HuH-7 (cell line): ENCODE measurements around the gene ANKRD13D.

Experiments used
- DNase-seq: peaks from one replicate; pipeline ENCODE4 v3.0.0; 2011; ENCODE audit warnings: low spot score

Gene ANKRD13D

DNA sequence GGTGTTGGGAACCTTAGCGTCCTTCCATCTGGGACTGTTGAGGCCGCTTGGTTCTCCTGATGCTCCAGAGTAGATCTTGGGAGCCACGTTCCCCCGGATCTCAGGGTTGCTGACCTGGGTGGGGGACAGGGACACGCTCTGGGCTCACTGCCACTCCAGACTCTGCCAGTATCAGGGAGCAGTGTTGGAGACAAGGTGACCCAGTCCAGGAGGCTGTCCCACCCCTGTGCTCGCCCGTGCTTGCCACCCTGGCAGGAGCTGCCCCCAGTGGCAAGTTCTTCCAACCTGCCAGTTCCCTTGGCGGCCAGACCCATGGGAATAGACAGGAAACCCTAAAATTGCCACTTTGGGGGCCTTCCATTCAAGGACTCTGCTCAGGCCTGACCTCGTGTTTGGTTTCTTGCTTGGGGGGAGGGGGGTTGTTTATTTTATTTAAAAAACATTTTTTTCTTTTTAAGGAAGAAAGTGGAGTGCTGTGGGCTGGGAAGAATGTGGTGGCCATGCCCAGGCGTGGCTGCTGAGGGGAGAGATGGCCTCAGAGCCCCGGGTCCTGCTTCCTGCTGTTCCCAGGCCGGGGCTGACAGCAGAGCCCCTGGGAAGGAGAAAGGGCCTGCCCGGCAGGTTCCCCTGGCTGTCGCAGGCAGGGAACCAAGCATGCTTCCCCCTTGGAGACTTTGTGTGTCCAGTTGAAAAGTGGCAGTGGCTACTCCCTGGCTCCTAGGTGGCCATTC is 15.7 kb upstream of the ANKRD13D start:
- DNase-seq = no peak

DNA sequence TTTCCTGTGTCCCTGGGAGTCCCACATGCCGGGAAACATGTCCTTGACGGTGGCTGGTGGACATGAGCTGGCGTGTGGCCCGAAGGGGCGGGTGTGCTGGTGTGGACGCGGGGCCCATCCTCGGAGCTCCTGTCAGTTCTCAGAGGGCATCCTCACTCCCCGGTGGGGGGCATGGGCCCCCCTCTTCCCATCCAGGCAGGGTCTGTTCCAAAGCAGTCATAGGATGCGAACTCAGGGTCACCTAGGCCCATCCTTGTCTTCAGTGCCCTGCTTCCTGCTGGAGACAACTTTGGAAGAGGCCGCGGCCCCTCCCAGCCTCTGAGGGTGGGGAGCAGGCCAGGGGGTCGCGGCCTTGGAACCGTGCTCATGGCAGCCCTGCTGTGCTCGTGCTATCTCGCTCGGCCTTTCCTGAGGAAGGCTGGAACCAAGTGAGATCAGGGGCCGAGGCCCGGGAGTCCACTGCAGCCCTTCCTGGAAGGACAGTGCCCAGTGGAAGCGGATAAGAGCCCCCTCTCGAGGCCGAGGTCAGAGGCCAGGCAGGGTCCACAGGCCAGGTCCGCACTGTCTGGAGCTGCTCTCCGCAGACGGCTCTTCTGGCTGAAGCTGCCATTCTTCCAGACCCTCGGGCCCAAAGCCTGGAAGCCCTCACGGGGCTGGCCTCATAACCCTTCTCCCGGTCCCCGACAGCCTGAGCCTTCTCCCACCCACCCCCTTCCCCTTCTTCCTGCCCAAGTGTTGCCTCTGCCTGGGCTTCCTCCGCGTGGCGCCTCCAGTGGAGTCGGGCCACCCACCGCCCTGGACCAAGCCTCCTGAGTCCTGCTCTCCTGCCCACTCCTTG is 14.1 kb upstream of the ANKRD13D start:
- DNase-seq = no peak

DNA sequence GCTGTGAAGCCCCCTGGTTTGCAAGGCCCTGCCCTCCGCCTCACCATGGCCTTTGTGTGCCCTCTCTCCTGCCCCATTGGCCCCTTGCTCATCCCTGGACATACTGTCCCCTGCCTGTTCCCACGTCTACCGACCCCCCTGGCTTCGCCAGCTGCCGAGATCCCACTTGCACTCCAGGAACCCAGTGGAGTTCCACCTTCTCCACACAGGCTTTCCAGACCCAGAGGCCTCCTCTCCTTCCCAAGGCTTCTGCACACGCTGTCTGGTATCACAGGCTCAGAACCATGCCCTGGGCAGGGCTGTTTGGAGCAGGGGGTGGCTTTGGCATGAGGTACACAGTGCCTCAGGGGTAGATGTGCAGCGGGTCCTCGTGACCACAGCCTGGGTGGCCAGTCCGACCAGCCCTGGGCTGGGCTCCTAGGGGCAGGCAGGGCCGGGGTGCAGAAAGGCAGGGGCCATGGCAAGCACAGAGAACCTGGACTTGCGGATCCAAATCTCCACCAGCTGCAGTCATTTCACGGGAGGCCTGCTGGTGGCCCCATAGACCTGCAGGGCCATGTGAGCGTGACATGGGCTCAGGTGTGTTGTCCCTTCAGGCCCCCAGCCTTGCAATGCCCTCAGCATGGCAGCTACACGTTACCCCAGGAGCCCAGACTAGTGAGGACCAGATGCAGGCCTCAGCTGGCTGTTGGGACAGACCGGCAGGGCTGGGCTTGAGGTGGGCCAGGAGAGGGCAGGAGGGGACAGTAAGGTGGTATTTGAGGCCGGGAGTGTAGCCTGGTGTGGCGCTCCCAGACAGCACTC is 13.3 kb upstream of the ANKRD13D start:
- no peak for DNase-seq

DNA sequence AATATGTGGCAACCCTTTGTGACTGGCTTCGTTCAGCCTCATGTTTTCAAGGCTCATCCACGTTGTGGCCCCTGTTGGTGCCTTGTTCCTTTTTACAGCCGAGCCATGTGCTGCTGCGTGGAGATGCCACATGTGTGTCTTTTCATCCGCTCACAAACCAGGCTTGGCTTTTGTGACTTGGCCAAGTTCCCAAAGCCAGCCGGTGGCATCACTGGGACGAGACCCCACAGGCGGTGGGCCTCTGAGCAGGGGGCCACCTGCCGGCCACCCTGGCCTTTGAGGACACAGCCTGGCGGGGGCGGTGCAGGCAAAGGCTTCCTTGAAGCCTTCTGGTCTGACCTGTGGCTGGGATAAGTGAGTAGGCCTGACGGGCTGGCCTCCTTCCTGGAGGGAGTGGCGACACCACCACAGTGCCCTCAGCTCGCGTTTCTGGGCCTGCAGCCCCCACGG is 12.3 kb upstream of the ANKRD13D start:
- DNase-seq = no peak

DNA sequence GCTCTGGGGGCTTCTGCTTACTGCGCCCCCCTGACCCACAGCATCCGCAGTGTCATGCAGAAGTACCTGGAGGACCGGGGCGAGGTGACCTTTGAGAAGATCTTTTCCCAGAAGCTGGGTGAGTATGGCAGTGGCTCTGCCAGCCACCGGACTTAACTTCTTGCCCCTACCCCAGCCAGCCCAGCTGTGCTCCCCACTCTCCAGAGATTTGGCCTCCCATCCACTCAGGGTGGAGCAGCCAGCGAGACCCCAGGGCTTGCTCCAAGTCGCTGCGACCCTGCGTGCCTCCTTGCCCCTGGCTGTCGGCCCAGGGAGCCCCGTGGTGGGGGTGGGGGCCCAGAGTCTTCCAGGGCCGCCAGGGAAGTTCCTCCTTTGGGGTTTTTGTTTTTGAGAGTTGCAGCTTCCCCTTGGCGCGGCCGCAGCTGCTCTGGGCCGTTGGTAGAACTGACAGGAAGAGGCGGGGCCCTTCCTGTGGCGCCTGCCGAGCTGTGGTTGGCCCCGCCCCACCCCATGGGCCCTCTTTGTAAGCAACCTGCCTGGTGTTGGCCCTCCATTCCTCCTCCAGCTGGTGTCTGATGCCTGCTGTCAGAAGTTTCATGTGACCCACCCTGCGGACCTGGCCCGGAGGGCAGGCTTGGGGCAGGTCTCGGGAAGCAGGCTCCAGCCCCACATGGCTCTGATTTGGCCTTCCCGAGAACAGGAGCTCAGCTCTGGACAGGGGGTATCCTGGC is 11.7 kb upstream of the ANKRD13D start:
- no peak for DNase-seq

DNA sequence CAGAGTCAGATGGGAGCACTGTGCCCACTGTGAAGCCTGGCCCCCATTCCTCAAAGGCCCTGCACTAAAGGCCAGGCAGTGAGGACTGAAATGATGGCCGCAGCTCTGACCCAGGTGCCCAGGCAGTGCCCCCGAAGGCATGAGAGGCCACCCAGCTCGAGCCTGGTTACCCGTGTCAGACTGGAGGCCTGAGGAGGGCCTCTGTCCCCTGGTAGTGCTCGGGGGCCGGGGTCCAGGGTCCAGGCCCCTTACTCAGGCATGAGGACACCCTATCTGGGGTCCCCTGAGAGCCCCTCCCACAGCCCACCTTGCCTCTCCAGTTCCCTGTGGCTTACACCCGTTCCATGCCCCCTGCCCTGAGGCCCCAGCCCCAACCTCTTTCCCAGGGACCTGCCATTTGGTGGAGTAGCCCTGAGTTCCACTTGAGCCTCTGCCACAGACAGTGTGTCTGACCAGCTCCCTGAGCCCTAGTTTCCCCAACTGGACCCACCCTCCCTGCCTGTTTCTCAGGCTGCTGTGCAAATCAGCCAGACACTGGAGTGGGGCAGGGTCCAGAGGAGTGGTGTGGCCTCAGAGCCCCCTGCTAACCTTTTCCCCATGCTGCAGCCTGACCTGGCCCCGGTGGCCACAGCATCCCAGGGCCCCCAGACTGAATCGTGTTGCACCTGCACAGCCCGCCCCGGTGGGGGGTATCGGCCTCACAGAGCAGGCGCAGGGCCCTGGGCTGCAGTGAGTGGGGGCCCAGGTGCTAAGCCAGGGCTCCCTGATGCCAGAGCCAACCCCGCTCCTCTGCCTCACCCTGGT is 10.8 kb upstream of the ANKRD13D start:
- no peak for DNase-seq

DNA sequence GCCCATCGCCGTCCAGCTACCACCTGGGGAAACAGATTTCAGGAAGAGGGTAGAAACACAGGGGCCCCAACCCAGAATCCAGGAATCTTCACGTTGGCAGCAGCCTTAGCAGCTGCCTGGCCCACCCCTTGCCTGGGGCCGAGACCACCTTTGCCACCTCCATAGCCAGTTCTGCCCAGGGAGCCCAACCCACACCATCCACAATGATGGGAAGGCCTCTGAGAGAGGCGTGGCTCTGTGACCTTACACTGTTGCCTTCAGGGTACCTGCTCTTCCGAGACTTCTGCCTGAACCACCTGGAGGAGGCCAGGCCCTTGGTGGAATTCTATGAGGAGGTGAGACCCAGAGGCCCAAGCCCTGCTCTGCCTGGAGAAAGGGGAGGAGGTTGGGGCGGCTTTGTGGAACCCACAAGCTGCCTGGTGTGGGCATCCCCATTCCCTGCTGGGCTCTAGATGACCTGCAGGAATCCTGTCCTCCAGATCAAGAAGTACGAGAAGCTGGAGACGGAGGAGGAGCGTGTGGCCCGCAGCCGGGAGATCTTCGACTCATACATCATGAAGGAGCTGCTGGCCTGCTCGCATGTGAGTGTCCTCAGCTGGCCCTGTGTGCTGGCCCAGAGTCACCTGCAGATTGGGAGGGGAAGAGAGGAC is 10.0 kb upstream of the ANKRD13D start:
- DNase-seq = no peak

DNA sequence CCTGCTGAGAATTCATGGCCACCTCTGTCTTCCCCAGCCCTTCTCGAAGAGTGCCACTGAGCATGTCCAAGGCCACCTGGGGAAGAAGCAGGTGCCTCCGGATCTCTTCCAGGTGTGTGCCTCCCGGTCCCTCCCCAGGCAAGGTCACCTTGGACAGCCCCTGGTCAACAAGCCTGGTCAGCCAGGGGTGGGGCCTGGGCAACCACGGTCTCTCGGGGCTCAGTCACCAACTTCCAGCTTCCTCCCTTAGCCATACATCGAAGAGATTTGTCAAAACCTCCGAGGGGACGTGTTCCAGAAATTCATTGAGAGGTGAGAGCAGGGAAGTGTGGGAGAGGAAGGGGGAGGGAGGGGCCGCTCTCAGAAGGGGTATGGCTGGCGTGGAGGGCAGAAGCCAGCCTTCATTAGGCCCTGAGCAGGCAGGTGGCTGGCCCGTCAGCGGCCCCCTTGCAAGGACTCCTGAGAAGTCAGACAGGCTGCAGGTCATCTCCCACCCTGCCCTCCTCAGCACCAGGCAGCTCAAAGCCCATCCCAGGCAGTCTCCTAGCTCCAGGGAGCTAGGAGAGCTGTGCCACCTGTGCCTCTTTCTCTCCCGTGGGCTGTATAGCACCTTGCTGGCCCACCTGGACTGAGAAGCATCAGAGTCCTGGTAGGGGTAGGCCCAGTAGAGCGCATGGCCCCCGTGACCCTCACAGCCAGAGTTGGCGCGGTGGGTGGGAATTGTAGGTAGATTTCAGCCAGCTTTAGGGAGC is 9.3 kb upstream of the ANKRD13D start:
- DNase-seq = no peak

DNA sequence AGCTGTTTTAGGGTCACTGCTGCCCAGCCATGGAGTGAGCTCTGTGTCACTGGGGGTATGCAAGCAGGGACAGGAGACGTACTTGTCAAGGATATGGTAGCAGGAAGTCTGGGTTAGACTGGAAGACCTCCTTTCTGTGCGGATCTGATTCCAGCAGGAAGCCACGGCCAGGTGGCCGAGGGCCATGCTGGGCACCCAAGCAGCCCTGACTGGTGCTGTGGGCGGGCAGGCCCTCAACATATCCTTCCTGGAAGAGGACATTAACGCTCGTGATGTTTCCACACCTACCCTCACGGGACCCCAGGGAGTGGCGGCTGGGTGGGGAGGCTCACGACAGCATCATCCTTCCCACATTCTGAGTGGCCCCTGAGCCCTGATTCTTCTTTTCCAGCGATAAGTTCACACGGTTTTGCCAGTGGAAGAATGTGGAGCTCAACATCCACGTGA is 8.7 kb upstream of the ANKRD13D start:
- no peak for DNase-seq

DNA sequence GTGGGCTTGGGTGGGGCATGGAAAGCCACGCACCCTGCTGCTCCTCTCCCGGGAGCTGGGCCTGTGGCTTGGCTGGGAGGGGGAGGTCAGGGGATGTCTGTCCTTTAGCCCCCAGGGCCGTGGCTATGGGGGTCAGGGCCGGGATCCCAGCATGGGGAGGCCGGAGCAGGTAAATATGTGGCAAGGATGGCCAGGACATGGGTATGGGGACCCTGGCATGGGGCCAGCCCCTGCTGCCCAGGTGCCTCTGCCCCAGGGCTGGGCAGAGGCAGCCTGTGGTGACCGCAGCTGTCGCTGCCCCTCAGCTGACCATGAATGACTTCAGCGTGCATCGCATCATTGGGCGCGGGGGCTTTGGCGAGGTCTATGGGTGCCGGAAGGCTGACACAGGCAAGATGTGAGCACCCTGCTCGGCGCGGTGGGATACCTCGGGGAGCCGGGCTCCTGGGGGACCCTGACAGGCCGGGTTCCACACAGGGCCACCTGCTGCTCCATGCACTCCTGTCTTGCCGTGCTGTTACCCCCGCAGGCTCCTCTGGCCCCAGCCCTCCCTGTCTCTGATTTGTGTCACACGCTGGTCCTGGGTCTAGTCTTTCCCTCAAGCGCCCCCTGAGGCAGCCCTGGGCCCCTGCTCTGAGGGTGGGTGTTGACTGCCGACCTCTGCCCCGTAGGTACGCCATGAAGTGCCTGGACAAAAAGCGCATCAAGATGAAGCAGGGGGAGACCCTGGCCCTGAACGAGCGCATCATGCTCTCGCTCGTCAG is 8.1 kb upstream of the ANKRD13D start:
- no peak for DNase-seq

DNA sequence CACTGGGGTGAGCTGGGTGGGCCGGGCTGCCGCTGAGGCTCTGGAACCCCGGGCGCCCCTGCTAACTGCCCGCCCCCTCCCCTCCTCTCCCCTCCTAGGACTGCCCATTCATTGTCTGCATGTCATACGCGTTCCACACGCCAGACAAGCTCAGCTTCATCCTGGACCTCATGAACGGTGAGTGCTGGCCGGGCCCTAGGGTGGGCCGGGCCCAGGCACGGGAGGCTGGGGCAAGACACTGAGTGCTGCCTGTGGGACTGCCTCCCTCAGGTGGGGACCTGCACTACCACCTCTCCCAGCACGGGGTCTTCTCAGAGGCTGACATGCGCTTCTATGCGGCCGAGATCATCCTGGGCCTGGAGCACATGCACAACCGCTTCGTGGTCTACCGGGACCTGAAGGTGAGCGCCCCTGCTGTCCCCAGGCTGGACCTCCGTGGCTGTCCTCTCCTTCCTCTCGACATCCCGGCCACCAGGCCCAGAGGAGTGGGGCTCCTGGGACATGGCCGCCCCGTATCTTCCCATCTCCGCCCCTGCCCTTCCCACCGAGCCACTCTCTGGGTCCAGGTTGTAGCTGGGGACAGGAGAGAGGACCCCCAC is 7.5 kb upstream of the ANKRD13D start:
- DNase-seq = no peak

DNA sequence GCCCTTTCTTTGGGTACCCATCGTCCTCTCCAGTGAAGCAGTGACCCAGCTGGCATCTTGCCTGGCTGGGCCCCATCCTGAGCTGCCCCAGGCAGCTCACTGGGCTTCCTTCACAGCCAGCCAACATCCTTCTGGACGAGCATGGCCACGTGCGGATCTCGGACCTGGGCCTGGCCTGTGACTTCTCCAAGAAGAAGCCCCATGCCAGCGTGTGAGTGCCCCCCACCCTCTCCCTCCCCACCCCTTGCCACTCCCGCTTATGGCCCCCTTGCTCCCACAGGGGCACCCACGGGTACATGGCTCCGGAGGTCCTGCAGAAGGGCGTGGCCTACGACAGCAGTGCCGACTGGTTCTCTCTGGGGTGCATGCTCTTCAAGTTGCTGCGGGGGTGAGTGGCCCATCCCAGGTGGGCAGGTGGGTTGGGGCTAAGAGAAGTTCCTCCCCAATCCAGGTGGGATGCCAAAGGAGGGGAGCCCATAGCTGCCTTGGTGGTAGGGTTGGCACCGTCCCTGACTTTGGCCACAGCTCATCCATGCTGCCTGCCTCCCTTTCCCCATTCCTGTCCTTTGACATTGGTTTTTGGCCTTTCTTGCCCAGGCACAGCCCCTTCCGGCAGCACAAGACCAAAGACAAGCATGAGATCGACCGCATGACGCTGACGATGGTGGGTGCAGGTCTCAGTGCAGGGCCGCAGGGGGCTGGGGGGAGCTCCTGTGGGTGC is 6.8 kb upstream of the ANKRD13D start:
- DNase-seq = no peak

DNA sequence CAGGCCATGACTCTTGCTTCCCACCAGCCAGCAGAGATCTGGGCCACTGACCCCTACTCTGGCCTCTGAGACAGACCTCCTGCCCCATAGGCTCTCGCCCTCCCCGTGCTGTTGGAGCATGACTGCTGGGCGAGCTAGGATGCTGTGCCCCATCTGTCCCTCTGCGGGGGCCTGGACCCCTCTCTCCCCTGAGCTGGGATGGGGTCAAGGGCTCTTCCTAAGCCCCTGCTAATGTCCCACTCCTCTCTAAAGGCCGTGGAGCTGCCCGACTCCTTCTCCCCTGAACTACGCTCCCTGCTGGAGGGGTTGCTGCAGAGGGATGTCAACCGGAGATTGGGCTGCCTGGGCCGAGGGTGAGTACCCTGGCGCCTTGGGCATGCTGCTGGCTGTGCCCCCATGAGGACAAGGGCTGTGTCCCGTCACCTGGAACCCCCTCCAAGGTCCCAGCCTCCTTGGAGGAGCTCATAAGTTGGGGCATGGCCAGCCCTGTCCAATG is 6.2 kb upstream of the ANKRD13D start:
- no peak for DNase-seq

DNA sequence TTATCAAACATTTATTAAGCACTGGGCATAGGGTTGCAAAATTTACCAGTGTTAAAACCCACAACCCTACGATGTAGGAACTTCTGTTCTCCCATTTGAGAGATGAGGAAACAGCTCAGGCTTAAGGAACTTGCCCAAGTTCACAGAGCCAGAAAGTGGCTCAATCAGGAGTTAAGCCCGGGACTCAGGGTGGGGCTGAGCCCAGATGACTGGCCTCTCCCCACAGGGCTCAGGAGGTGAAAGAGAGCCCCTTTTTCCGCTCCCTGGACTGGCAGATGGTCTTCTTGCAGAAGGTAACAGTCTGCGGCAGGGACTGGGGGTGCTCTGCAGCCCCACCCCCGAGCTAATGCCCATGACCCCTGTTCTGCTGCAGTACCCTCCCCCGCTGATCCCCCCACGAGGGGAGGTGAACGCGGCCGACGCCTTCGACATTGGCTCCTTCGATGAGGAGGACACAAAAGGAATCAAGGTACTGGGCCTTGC is 5.6 kb upstream of the ANKRD13D start:
- DNase-seq = no peak

DNA sequence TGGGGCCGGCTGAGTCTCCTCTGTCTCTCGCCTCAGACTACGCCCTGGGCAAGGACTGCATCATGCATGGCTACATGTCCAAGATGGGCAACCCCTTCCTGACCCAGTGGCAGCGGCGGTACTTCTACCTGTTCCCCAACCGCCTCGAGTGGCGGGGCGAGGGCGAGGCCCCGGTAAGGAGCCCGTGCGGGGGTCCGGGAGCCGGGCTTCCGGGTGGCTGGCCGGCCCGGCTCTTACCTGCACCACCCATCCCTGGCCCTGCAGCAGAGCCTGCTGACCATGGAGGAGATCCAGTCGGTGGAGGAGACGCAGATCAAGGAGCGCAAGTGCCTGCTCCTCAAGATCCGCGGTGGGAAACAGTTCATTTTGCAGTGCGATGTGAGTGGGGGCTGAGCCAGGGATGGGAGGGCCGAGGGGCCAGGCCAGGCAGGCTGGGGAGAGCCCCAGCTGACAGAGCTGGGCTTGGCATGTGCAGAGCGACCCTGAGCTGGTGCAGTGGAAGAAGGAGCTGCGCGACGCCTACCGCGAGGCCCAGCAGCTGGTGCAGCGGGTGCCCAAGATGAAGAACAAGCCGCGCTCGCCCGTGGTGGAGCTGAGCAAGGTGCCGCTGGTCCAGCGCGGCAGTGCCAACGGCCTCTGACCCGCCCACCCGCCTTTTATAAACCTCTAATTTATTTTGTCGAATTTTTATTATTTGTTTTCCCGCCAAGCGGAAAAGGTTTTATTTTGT is 4.1 kb upstream of the ANKRD13D start:
- DNase-seq = no peak

DNA sequence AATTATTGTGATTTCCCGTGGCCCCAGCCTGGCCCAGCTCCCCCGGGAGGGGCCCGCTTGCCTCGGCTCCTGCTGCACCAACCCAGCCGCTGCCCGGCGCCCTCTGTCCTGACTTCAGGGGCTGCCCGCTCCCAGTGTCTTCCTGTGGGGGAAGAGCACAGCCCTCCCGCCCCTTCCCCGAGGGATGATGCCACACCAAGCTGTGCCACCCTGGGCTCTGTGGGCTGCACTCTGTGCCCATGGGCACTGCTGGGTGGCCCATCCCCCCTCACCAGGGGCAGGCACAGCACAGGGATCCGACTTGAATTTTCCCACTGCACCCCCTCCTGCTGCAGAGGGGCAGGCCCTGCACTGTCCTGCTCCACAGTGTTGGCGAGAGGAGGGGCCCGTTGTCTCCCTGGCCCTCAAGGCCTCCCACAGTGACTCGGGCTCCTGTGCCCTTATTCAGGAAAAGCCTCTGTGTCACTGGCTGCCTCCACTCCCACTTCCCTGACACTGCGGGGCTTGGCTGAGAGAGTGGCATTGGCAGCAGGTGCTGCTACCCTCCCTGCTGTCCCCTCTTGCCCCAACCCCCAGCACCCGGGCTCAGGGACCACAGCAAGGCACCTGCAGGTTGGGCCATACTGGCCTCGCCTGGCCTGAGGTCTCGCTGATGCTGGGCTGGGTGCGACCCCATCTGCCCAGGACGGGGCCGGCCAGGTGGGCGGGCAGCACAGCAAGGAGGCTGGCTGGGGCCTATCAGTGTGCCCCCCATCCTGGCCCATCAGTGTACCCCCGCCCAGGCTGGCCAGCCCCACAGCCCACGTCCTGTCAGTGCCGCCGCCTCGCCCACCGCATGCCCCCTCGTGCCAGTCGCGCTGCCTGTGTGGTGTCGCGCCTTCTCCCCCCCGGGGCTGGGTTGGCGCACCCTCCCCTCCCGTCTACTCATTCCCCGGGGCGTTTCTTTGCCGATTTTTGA is 3.3 kb upstream of the ANKRD13D start:
- no peak for DNase-seq
